Astrocyte of the cerebellum (primary cell): Measurements from ENCODE around the gene CPXM2.

Source experiments
- DNase-seq: peaks from one replicate; pipeline ENCODE4 v3.0.0-alpha.2; 2011; ENCODE audit warnings: low read depth
- H3K4me3 ChIP-seq: 2 replicates; pipeline ENCODE4 v1.5.1; 2011; ENCODE audit warnings: mild to moderate bottlenecking, low read depth, low read length, moderate library complexity
- CTCF ChIP-seq: IDR thresholded peaks from 2 replicates; pipeline ENCODE4 v1.5.1; 2012; ENCODE audit warnings: low read length, low read depth, moderate library complexity, mild to moderate bottlenecking; ENCODE audit errors: missing control alignments
- in situ Hi-C: cut with HindIII; loops from 2 replicates; pipeline ENCODE4 v1.10.0; 2017; ENCODE audit warnings: low sequenced_read_pairs

The CPXM2 gene

GRCh38 chr10:123831259-123831658 is 60.3 kb downstream of the CPXM2 start:
- in situ Hi-C loops = no loop called here

GRCh38 chr10:123821136-123821535 is 70.5 kb downstream of the CPXM2 start:
- H3K4me3 ChIP-seq = no peak overlapping the region
- no peak for DNase-seq
- no peak for TF ChIP-seq CTCF
- in situ Hi-C loops = no loop called here

More at GRCh38 chr10:123831259-123831658, 60.3 kb downstream of the CPXM2 start:
- no peak overlapping the region for H3K4me3 ChIP-seq
- TF ChIP-seq CTCF = no peak
- no peak for DNase-seq

GRCh38 chr10:123809632-123810031 is 82.0 kb downstream of the CPXM2 start:
- no peak for TF ChIP-seq CTCF
- no peak for DNase-seq
- in situ Hi-C loops = no loop called here

GRCh38 chr10:123808906-123809305 is 82.7 kb downstream of the CPXM2 start:
- no peak for DNase-seq
- in situ Hi-C loops = no loop called here
- no peak for TF ChIP-seq CTCF
- no peak overlapping the region for H3K4me3 ChIP-seq

More at GRCh38 chr10:123809632-123810031, 82.0 kb downstream of the CPXM2 start:
- no peak overlapping the region for H3K4me3 ChIP-seq

- no peak overlapping the region for H3K4me3 ChIP-seq
- no peak for DNase-seq
- in situ Hi-C loops = no loop called here
- TF ChIP-seq CTCF = no peak
These were observed 83.3 kb downstream of the CPXM2 start for GRCh38 chr10:123808286-123808685.

- in situ Hi-C loops = no loop called here
- H3K4me3 ChIP-seq = no peak overlapping the region
- DNase-seq = no peak
- TF ChIP-seq CTCF = no peak
These were observed 84.1 kb downstream of the CPXM2 start for GRCh38 chr10:123807444-123808035.

- DNase-seq = no peak
- TF ChIP-seq CTCF = no peak
- in situ Hi-C loops = no loop called here
- no peak overlapping the region for H3K4me3 ChIP-seq
These were observed 86.9 kb downstream of the CPXM2 start for GRCh38 chr10:123804716-123805115.
